IMR-90 (cell line): Measurements from ENCODE around the gene KRTAP10-3. TPM values are rescaled to one million over a fixed set of nuclear protein-coding genes. Genes with fewer than 3 reads are reported as not detected.

ENCODE experiments used
- ATAC-seq: fragments of 200-7000 bp; cut with Tn5 transposase; 2 replicates; pipeline ENCODE4 v1.9.1; 2020; ENCODE audit warnings: low read depth, mild to moderate bottlenecking, moderate library complexity
- BruUV-seq: library from RNA; stranded (reverse); fragments of 400-500 nt; replicated peaks from 2 replicates; lab custom pipeline; 2021; lab: Mats Ljungman, UMichigan
- CTCF ChIA-PET: fragments of 300-600 bp; formaldehyde crosslinking; extraction: SDS; loops from one replicate; lab custom pipeline; 2021; ENCODE audit warnings: antibody characterized with exemption; lab: Yijun Ruan, JAX
- POLR2A ChIA-PET: fragments of 300-600 bp; sonication (Branson Sonifier 250); formaldehyde crosslinking; loops from one replicate; lab custom pipeline; 2022; ENCODE audit warnings: antibody characterized with exemption; ENCODE audit not compliant: unreplicated experiment; lab: Charles Lee
- DNase-seq: peaks from one replicate; pipeline ENCODE4 v3.0.0; 2013
- H2AFZ ChIP-seq: replicated peaks from 2 replicates; pipeline ENCODE3; 2013; ENCODE audit warnings: low read length, mild to moderate bottlenecking; ENCODE audit not compliant: poor library complexity
- H2AK5ac ChIP-seq: 2 replicates; pipeline ENCODE4 v1.6.1; 2013; ENCODE audit warnings: low read depth, low read length, inconsistent platforms
- H2AK9ac ChIP-seq: replicated peaks from 2 replicates; pipeline ENCODE3; 2013; ENCODE audit warnings: mild to moderate bottlenecking, low read depth, low read length, moderate library complexity; ENCODE audit not compliant: poor library complexity
- H2BK120ac ChIP-seq: 2 replicates; pipeline ENCODE4 v1.6.1; 2013; ENCODE audit warnings: low read depth, low read length, inconsistent platforms
- H2BK15ac ChIP-seq: 3 replicates; pipeline ENCODE4 v1.6.1; 2013; ENCODE audit warnings: low read depth, low read length, inconsistent platforms
- H2BK20ac ChIP-seq: 2 replicates; pipeline ENCODE4 v1.6.1; 2013; ENCODE audit warnings: low read depth, mild to moderate bottlenecking, inconsistent platforms, low read length, moderate library complexity
- H2BK5ac ChIP-seq: 2 replicates; pipeline ENCODE4 v1.6.1; 2013; ENCODE audit warnings: mild to moderate bottlenecking, low read depth, low read length, inconsistent platforms; ENCODE audit not compliant: poor library complexity, severe bottlenecking
- H3K14ac ChIP-seq: replicated peaks from 2 replicates; pipeline ENCODE4 v1.6.1; 2013; ENCODE audit warnings: low read depth, low read length, inconsistent platforms
- H3K18ac ChIP-seq: 2 replicates; pipeline ENCODE4 v1.6.1; 2013; ENCODE audit warnings: low read depth, low read length, control low read depth
- H3K23ac ChIP-seq: 2 replicates; pipeline ENCODE4 v1.6.1; 2013; ENCODE audit warnings: low read depth, low read length, inconsistent platforms
- H3K27ac ChIP-seq: 2 replicates; pipeline ENCODE4 v1.5.1; 2013; ENCODE audit warnings: mild to moderate bottlenecking, control low read depth, low read length; ENCODE audit not compliant: insufficient read depth
- H3K27me3 ChIP-seq: 2 replicates; pipeline ENCODE4 v1.6.1; 2013; ENCODE audit warnings: low read length; ENCODE audit not compliant: control insufficient read depth, insufficient read depth
- H3K36me3 ChIP-seq: 2 replicates; pipeline ENCODE4 v1.6.1; 2013; ENCODE audit warnings: low read length, mixed read lengths; ENCODE audit not compliant: control insufficient read depth, insufficient read depth
- H3K4ac ChIP-seq: 2 replicates; pipeline ENCODE4 v1.6.1; 2013; ENCODE audit warnings: low read depth, low read length, inconsistent platforms
- H3K4me1 ChIP-seq: 2 replicates; pipeline ENCODE4 v1.6.1; 2013; ENCODE audit warnings: low read length, mixed read lengths; ENCODE audit not compliant: control insufficient read depth, insufficient read depth
- H3K4me2 ChIP-seq: 2 replicates; pipeline ENCODE4 v1.6.1; 2013; ENCODE audit warnings: low read depth, mild to moderate bottlenecking, control low read depth, low read length, moderate library complexity
- H3K4me3 ChIP-seq: 2 replicates; pipeline ENCODE4 v1.5.1; 2013; ENCODE audit warnings: low read depth, mild to moderate bottlenecking, control low read depth, low read length, moderate library complexity; ENCODE audit not compliant: insufficient read depth
- H3K56ac ChIP-seq: 2 replicates; pipeline ENCODE4 v1.6.1; 2013; ENCODE audit warnings: low read length, inconsistent platforms; ENCODE audit not compliant: insufficient read depth; ENCODE audit errors: extremely low read depth
- H3K79me1 ChIP-seq, 2 experiments: 2 replicates each; pipeline ENCODE4 v1.6.1; 2013; ENCODE audit warnings: low read length in 2 of 2, inconsistent platforms in 1 of 2, low read depth in 1 of 2
- H3K9ac ChIP-seq: 2 replicates; pipeline ENCODE4 v1.6.1; 2013; ENCODE audit warnings: low read depth, low read length, control low read depth
- H3K9me1 ChIP-seq: 2 replicates; pipeline ENCODE4 v1.6.1; 2013; ENCODE audit warnings: low read length, inconsistent platforms; ENCODE audit not compliant: insufficient read depth
- H3K9me3 ChIP-seq: 2 replicates; pipeline ENCODE4 v1.6.1; 2013; ENCODE audit warnings: low read length; ENCODE audit not compliant: control insufficient read depth, insufficient read depth
- H4K20me1 ChIP-seq: 2 replicates; pipeline ENCODE4 v1.6.1; 2013; ENCODE audit warnings: low read length, inconsistent platforms; ENCODE audit not compliant: insufficient read depth
- H4K5ac ChIP-seq: 2 replicates; pipeline ENCODE4 v1.6.1; 2013; ENCODE audit warnings: mild to moderate bottlenecking, low read depth, low read length, control low read depth
- H4K8ac ChIP-seq, 2 experiments: 2 replicates each; pipeline ENCODE4 v1.6.1; 2013; ENCODE audit warnings: low read depth in 2 of 2, low read length in 2 of 2, control low read depth in 1 of 2, inconsistent platforms in 1 of 2
- H4K91ac ChIP-seq: 2 replicates; pipeline ENCODE4 v1.6.1; 2013; ENCODE audit warnings: low read depth, low read length, inconsistent platforms; ENCODE audit not compliant: insufficient read depth
- BHLHE40 ChIP-seq: fragments of 150-350 bp; IDR thresholded peaks from 2 replicates; pipeline ENCODE4 v1.6.1; 2016; ENCODE audit warnings: mild to moderate bottlenecking, low read depth, low read length
- CEBPB ChIP-seq: IDR thresholded peaks from 2 replicates; pipeline ENCODE4 v1.6.1; 2012; ENCODE audit warnings: low read depth, low read length, improper control_type of control experiment
- CHD1 ChIP-seq: IDR thresholded peaks from 2 replicates; pipeline ENCODE4 v1.6.1; 2012; ENCODE audit warnings: low read depth, low read length, improper control_type of control experiment
- FOS ChIP-seq: fragments of 150-350 bp; IDR thresholded peaks from 2 replicates; pipeline ENCODE4 v1.6.1; 2016; ENCODE audit warnings: low read depth, low read length
- MAZ ChIP-seq: IDR thresholded peaks from 2 replicates; pipeline ENCODE4 v1.6.1; 2012; ENCODE audit warnings: low read depth, mild to moderate bottlenecking, low read length, improper control_type of control experiment, moderate library complexity, borderline replicate concordance
- MXI1 ChIP-seq: IDR thresholded peaks from 2 replicates; pipeline ENCODE4 v1.6.1; 2012; ENCODE audit warnings: low read depth, mild to moderate bottlenecking, low read length, moderate library complexity, borderline replicate concordance
- NFE2L2 ChIP-seq: fragments of 150-350 bp; IDR thresholded peaks from 2 replicates; pipeline ENCODE4 v1.6.1; 2016; ENCODE audit warnings: low read depth, mild to moderate bottlenecking, low read length
- POLR2A ChIP-seq: IDR thresholded peaks from 2 replicates; pipeline ENCODE4 v1.6.1; 2012; ENCODE audit warnings: mild to moderate bottlenecking, low read depth, low read length
- RAD21 ChIP-seq: IDR thresholded peaks from 2 replicates; pipeline ENCODE4 v1.6.1; 2012; ENCODE audit warnings: low read length, improper control_type of control experiment
- RFX5 ChIP-seq: IDR thresholded peaks from 2 replicates; pipeline ENCODE4 v1.8.0; 2012; ENCODE audit warnings: low read depth, mild to moderate bottlenecking, low read length, moderate library complexity
- SMC3 ChIP-seq: fragments of 150-350 bp; IDR thresholded peaks from 2 replicates; pipeline ENCODE4 v1.6.1; 2016; ENCODE audit warnings: low read depth, mild to moderate bottlenecking, antibody characterized with exemption, low read length, moderate library complexity
- WGBS, 2 experiments: methylation state at CpG; one replicate each; pipeline versions ENCODE4 v1.1.5 to v1.1.7; 2013; ENCODE audit warnings: missing lambda C conversion rate in 2 of 2; ENCODE audit not compliant: insufficient read length in 1 of 2; ENCODE audit errors: extremely low coverage in 2 of 2; 5-methylcytosine and 5-hydroxymethylcytosine counted together
- dilution Hi-C: fragments of 300-500 bp; cut with HindIII; formaldehyde crosslinking; loops from one replicate; pipeline ENCODE4 v1.14.3; 2018; ENCODE audit warnings: low sequenced_read_pairs; ENCODE audit not compliant: unreplicated experiment
- in situ Hi-C: fragments of 300-500 bp; cut with MboI; formaldehyde crosslinking; loops from 3 replicates; pipeline ENCODE4 v1.14.3; 2019; ENCODE audit warnings: low sequenced_read_pairs, inconsistent platforms, mixed read lengths
- intact Hi-C: fragments of 100-400 bp; cut with micrococcal nuclease; formaldehyde crosslinking; loops from 2 replicates; pipeline ENCODE4 v1.10.0; 2022
- polyA plus RNA-seq, 3 experiments: library from polyadenylated mRNA; depleted of rRNA; stranded (reverse); fragments of >200 nt; gene quantifications; 2 replicates each; pipeline ENCODE4 v1.2.3, GENCODE V29; 2012; ENCODE audit warnings: low replicate concordance in 1 of 3
- total RNA-seq: library from RNA; depleted of rRNA; stranded (reverse); fragments of >200 nt; gene quantifications from 2 replicates; pipeline ENCODE4 v1.2.3, GENCODE V29; 2012
- TF ChIP-seq, protein P1 (sequence below): fragments of 150-350 bp; IDR thresholded peaks from 2 replicates; pipeline ENCODE4 v1.6.1; 2016; ENCODE audit warnings: low read depth, mild to moderate bottlenecking, low read length, moderate library complexity, borderline replicate concordance
- TF ChIP-seq, protein P2 (sequence below): conservative IDR thresholded peaks from 2 replicates; pipeline ENCODE4 v1.5.1; 2012; ENCODE audit warnings: mild to moderate bottlenecking, low read depth, low read length, improper control_type of control experiment

Gene KRTAP10-3
- total and polyA plus RNA-seq, 2 of the 4 experiments (the other 2 are of a cell fraction) = not detected

DNA sequence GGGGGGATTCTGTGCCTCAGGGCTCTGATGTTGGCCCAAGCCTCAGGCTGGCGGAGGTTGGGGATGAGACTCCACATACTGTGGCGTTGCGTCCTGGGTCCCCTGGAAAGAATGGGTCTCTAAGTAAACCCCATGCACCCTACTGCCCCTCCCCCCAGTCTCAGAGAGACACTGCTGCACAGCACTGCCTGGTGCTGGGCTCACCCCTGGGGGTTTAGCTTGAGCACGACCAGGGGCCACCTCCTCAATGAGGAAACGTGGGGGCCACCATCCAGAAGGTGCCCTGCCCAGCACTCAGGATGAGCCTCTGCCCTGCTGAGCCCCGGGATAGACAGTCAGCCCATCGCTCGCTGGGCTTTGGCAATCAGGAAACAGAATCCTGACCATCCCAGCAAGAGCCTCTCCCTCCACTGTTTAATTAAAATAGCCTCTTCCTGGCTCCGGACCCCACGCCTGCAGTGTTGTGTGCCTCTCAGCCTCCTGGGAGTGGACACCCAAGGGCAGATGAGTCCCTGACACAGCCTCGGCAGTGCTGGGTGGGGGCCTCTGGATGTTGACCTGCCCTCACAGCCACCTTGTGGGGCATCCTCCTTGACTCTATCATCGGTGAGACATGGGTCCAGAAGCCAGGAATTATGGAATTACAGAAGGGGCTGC lies 11.4 kb upstream of the KRTAP10-3 start:
- Histone ChIP-seq H3K14ac (no peak overlapping the region), H4K8ac (no peak overlapping the region), H3K4me2 (no peak overlapping the region), H2BK120ac (no peak overlapping the region), H4K20me1 (no peaks in the 10 kb centered on the region), H3K27ac (no peak overlapping the region), H2BK20ac (no peak overlapping the region), H2AFZ (no peak overlapping the region), H3K9me3 (peaks cover 4% of the 10 kb centered on the region), H3K4ac (no peak overlapping the region), H3K56ac (no peak overlapping the region), H3K4me3 (no peak overlapping the region), H4K91ac (no peak overlapping the region), H2BK15ac (no peak overlapping the region), H3K23ac (no peak overlapping the region), H3K27me3 (peaks cover 3% of the 10 kb centered on the region; the same call in 1 of the 2 replicates), H3K4me1 (no peaks in the 10 kb centered on the region), H4K5ac (no peak overlapping the region), H3K18ac (no peak overlapping the region), H2BK5ac (no peak overlapping the region), H3K36me3 (no peaks in the 10 kb centered on the region), H3K79me1 (no peaks in the 10 kb centered on the region), H3K9ac (no peak overlapping the region), H2AK5ac (no peak overlapping the region), H2AK9ac (no peak overlapping the region), H3K9me1 (no peaks in the 10 kb centered on the region)
- 70% methylated on average over 5 of the region's 12 CpGs; no CpG with 5 or more reads in 1 of the 2 experiments for WGBS, 2 experiments
- no TSS peak for BruUV-seq
- in situ Hi-C loops (no loop called here), dilution Hi-C loops (no loop called here), intact Hi-C loops (no loop called here)
- DNase-seq = no peak
- ChIA-PET CTCF (no interaction called here), POLR2A (no interaction called here)
- ATAC-seq = no peak
- TF ChIP-seq FOS (no peak), POLR2A (no peak), SMC3 (no peak), MAZ (no peak), RAD21 (no peak), RFX5 (no peak), MXI1 (no peak), NFE2L2 (no peak), CHD1 (no peak), BHLHE40 (no peak), CEBPB (no peak)
- TF ChIP-seq, protein P1, sequence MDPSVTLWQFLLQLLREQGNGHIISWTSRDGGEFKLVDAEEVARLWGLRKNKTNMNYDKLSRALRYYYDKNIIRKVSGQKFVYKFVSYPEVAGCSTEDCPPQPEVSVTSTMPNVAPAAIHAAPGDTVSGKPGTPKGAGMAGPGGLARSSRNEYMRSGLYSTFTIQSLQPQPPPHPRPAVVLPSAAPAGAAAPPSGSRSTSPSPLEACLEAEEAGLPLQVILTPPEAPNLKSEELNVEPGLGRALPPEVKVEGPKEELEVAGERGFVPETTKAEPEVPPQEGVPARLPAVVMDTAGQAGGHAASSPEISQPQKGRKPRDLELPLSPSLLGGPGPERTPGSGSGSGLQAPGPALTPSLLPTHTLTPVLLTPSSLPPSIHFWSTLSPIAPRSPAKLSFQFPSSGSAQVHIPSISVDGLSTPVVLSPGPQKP = no peak
- TF ChIP-seq, protein P2, sequence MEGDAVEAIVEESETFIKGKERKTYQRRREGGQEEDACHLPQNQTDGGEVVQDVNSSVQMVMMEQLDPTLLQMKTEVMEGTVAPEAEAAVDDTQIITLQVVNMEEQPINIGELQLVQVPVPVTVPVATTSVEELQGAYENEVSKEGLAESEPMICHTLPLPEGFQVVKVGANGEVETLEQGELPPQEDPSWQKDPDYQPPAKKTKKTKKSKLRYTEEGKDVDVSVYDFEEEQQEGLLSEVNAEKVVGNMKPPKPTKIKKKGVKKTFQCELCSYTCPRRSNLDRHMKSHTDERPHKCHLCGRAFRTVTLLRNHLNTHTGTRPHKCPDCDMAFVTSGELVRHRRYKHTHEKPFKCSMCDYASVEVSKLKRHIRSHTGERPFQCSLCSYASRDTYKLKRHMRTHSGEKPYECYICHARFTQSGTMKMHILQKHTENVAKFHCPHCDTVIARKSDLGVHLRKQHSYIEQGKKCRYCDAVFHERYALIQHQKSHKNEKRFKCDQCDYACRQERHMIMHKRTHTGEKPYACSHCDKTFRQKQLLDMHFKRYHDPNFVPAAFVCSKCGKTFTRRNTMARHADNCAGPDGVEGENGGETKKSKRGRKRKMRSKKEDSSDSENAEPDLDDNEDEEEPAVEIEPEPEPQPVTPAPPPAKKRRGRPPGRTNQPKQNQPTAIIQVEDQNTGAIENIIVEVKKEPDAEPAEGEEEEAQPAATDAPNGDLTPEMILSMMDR = no peak
